Astrocyte (in vitro differentiated cells and primary cell): Measurements from ENCODE around the gene GH1. TPM values are rescaled to one million over a fixed set of nuclear protein-coding genes. Genes with fewer than 3 reads are reported as not detected.
"Not testable (repeated sequence)": the region's sequence is repeated elsewhere in the genome, so short reads cannot be mapped to it uniquely, and the experiment has no call there.

Source experiments
- DNase-seq: peaks from one replicate; pipeline ENCODE4 v3.0.0-alpha.2; 2010; ENCODE audit warnings: low read depth
- FAIRE-seq: peaks from 2 replicates; lab custom pipeline; 2011; peaks lifted over from hg19 to GRCh38; lab: Jason Lieb, UNC
- H2AFZ ChIP-seq: 2 replicates; pipeline ENCODE4 v1.6.0; 2012; ENCODE audit warnings: low read depth, low read length, inconsistent platforms
- H3K27ac ChIP-seq: 2 replicates; pipeline ENCODE4 v1.5.1; 2011; ENCODE audit warnings: low read depth, low read length, inconsistent platforms
- H3K27me3 ChIP-seq: 2 replicates; pipeline ENCODE4 v1.6.0; 2011; ENCODE audit warnings: low read length, inconsistent platforms; ENCODE audit not compliant: insufficient read depth
- H3K36me3 ChIP-seq: 2 replicates; pipeline ENCODE4 v1.5.1; 2011; ENCODE audit warnings: low read length, inconsistent platforms; ENCODE audit not compliant: insufficient read depth
- H3K4me1 ChIP-seq: 2 replicates; pipeline ENCODE4 v1.5.1; 2011; ENCODE audit warnings: low read length, inconsistent platforms; ENCODE audit not compliant: insufficient read depth
- H3K4me2 ChIP-seq: 2 replicates; pipeline ENCODE4 v1.6.0; 2012; ENCODE audit warnings: low read length, inconsistent platforms
- H3K4me3 ChIP-seq: 2 replicates; pipeline ENCODE4 v1.5.1; 2011; ENCODE audit warnings: low read depth, mild to moderate bottlenecking, low read length, inconsistent platforms; ENCODE audit not compliant: insufficient read depth
- H3K79me2 ChIP-seq: 2 replicates; pipeline ENCODE4 v1.6.0; 2012; ENCODE audit warnings: mild to moderate bottlenecking, low read length, inconsistent platforms; ENCODE audit not compliant: insufficient read depth
- H3K9ac ChIP-seq: 2 replicates; pipeline ENCODE4 v1.6.0; 2012; ENCODE audit warnings: mild to moderate bottlenecking, low read length, inconsistent platforms
- H3K9me3 ChIP-seq: 2 replicates; pipeline ENCODE4 v1.5.1; 2012; ENCODE audit warnings: low read depth, mild to moderate bottlenecking, low read length, inconsistent platforms; ENCODE audit not compliant: insufficient read depth
- H4K20me1 ChIP-seq: 2 replicates; pipeline ENCODE4 v1.6.0; 2012; ENCODE audit warnings: low read length, inconsistent platforms; ENCODE audit not compliant: insufficient read depth
- H3K27ac Mint-ChIP-seq: one replicate; pipeline ENCODE4 v1.8.0; 2021; ENCODE audit warnings: mild to moderate bottlenecking, mixed read lengths; ENCODE audit not compliant: unreplicated experiment
- H3K27me3 Mint-ChIP-seq: one replicate; pipeline ENCODE4 v1.8.0; 2021; ENCODE audit warnings: low read depth, mixed read lengths; ENCODE audit not compliant: unreplicated experiment
- H3K36me3 Mint-ChIP-seq: one replicate; pipeline ENCODE4 v1.8.0; 2021; ENCODE audit warnings: low read depth, mixed read lengths; ENCODE audit not compliant: unreplicated experiment
- H3K4me1 Mint-ChIP-seq: one replicate; pipeline ENCODE4 v1.8.0; 2021; ENCODE audit warnings: low read depth, mixed read lengths; ENCODE audit not compliant: unreplicated experiment
- H3K4me3 Mint-ChIP-seq: one replicate; pipeline ENCODE4 v1.8.0; 2021; ENCODE audit warnings: mild to moderate bottlenecking, moderate library complexity, mixed read lengths; ENCODE audit not compliant: unreplicated experiment
- H3K9me3 Mint-ChIP-seq: one replicate; pipeline ENCODE4 v1.8.0; 2021; ENCODE audit warnings: mild to moderate bottlenecking, mixed read lengths; ENCODE audit not compliant: unreplicated experiment
- total RNA-seq: library from RNA; stranded (reverse); gene quantifications from 2 replicates; pipeline ENCODE4 v1.2.1, GENCODE V29; 2021
- TF ChIP-seq, protein P1 (sequence below): IDR thresholded peaks from 2 replicates; pipeline ENCODE4 v1.5.1; 2011; ENCODE audit warnings: low read depth, mild to moderate bottlenecking, inconsistent platforms, low read length, moderate library complexity; ENCODE audit not compliant: insufficient read depth

Gene GH1
- total RNA-seq, 1 donor from 2014 or later = not detected

DNA sequence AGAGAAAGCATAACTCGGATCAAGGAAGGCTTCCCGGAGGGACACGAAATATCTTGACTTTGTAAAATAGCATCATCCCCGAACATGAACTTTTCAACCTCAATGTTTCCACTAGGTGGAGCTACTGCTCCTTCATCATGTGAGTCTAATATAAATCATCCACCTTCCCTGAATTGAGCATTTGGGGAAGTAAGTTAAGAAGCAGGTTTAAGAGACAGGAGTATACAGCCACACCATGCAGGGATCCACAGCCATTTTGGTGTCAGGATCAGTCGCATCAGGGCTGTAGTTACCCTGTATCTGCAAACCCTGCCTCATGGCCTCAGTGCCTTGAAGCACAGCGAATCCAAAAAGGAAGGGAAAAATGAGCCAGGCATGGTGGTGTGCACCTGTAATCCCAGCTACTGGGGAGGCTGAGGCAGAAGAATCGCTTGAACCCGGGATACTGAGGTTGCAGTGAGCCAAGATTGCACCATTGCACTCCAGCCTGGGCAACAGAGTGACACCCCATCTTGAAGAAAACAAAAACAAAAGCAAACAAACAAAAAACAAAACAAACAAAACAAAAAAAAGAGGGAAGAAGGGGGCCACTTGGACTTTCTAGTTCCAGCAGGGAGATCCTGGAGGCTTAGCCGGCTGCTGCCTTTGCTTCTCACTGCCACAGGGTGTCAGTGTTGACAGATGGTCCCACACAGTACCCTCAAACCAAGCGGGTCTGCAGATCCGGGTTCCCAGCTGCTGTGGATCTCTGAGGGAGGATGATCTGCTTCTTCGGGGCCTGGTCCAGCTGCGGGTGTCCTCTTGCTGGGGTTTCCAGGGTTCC lies 29.4 kb downstream of the GH1 start:
- H3K79me2 ChIP-seq, H3K36me3 Mint-ChIP-seq, H3K4me2 ChIP-seq, H4K20me1 ChIP-seq, H3K4me1 ChIP-seq, H2AFZ ChIP-seq, H3K4me1 Mint-ChIP-seq, H3K9me3 Mint-ChIP-seq, H3K9ac ChIP-seq, FAIRE-seq, H3K4me3 Mint-ChIP-seq, H3K4me3 ChIP-seq, H3K27me3 ChIP-seq, H3K36me3 ChIP-seq, H3K27me3 Mint-ChIP-seq, H3K27ac ChIP-seq, H3K9me3 ChIP-seq, DNase-seq: not testable (repeated sequence)
- TF ChIP-seq, protein P1, sequence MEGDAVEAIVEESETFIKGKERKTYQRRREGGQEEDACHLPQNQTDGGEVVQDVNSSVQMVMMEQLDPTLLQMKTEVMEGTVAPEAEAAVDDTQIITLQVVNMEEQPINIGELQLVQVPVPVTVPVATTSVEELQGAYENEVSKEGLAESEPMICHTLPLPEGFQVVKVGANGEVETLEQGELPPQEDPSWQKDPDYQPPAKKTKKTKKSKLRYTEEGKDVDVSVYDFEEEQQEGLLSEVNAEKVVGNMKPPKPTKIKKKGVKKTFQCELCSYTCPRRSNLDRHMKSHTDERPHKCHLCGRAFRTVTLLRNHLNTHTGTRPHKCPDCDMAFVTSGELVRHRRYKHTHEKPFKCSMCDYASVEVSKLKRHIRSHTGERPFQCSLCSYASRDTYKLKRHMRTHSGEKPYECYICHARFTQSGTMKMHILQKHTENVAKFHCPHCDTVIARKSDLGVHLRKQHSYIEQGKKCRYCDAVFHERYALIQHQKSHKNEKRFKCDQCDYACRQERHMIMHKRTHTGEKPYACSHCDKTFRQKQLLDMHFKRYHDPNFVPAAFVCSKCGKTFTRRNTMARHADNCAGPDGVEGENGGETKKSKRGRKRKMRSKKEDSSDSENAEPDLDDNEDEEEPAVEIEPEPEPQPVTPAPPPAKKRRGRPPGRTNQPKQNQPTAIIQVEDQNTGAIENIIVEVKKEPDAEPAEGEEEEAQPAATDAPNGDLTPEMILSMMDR = peak; percentile 30
- H3K27ac Mint-ChIP-seq = peak overlapping the region; percentile 23

GRCh38 chr17:63885119-63885518 lies 33.5 kb downstream of the GH1 start:
- H3K27ac Mint-ChIP-seq, H3K36me3 Mint-ChIP-seq, H3K9me3 Mint-ChIP-seq, H3K27ac ChIP-seq, H2AFZ ChIP-seq, H3K27me3 Mint-ChIP-seq, H3K4me2 ChIP-seq, H3K4me3 Mint-ChIP-seq, H3K4me3 ChIP-seq, DNase-seq, H3K9me3 ChIP-seq, H3K4me1 Mint-ChIP-seq, H3K36me3 ChIP-seq, H4K20me1 ChIP-seq, H3K27me3 ChIP-seq, H3K4me1 ChIP-seq, H3K9ac ChIP-seq, FAIRE-seq, H3K79me2 ChIP-seq: not testable (repeated sequence)

GRCh38 chr17:63882626-63883126 lies 36.0 kb downstream of the GH1 start:
- H3K4me2 ChIP-seq, H3K9me3 Mint-ChIP-seq, H3K4me1 Mint-ChIP-seq, H3K36me3 ChIP-seq, H3K4me3 Mint-ChIP-seq, FAIRE-seq, H3K4me1 ChIP-seq, H3K9me3 ChIP-seq, H2AFZ ChIP-seq, H3K27me3 ChIP-seq, H3K4me3 ChIP-seq, DNase-seq, H3K27ac Mint-ChIP-seq, H3K36me3 Mint-ChIP-seq, H3K9ac ChIP-seq, H4K20me1 ChIP-seq, H3K27ac ChIP-seq, H3K79me2 ChIP-seq: not testable (repeated sequence)
- peaks cover 16% of the 10 kb centered on the region for H3K27me3 Mint-ChIP-seq
